ENCODE data around the gene PER1.

DNA sequence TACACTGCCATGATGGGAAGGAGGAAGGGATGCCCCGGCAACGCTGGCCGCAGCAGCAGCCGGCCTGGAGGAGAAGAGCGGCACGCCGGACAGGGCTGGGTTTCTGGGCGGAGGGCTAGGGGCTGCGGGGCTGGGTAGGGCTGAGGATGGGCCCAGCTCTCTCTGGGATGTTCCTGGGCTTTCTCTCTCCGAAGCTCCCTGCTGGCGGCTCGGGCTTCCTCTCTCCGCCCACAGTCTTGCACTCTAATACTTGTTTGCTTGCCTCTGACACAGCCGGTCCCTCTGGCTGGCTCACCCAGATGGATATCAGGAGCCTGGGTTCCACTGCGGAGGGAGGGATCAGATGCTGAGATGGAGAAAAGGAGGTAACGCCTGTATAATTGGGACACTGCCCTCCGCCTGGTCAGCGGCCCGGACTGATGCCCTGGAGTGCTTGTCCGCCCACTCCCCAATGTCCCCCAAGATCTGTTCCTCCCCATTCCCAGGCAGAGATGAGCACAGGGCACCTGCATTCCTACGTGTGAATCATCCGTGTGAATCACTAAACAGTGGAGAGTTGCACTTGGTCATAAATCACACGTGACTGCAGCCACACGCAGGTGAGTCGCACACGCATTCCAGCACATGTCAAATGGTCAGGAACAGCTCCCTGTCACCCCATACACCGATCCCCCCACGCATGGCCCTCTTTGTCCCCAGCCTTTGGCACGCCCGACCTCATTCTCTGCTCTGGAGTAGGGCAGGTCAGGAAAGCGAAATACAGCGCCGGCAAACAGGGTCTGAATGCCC lies 34.0 kb downstream of the PER1 start, which contains the start of gene ALOXE3:
- TF ChIP-seq CTCF (IDR thresholded peaks at IDR 0.05) = no peak
- no peak for TF ChIP-seq POLR2A (IDR thresholded peaks at IDR 0.05)

All from body of pancreas (tissue), 4 donors.